Pancreas (tissue), 10 donors: ENCODE results near the gene TRIM34. TPM values are rescaled to one million over a fixed set of nuclear protein-coding genes. Genes with fewer than 3 reads are reported as not detected.

ENCODE experiments used
- ATAC-seq, 4 donors: fragments of 200-7000 bp; cut with Tn5 transposase; one replicate each; pipeline versions ENCODE4 v1.8.0 to v1.9.1; 2020; ENCODE audit warnings: mild to moderate bottlenecking in 4 of 4, moderate library complexity in 4 of 4
- DNase-seq, 6 donors: peaks; one replicate each; pipeline ENCODE4 v3.0.0-alpha.2; 2020
- FAIRE-seq: peaks from 2 replicates; lab custom pipeline; 2012; peaks lifted over from hg19 to GRCh38; lab: Jason Lieb, UNC
- H3K27ac ChIP-seq, 4 donors: fragments of 200-600 bp; sonication (generic); 1 replicate in 3 of 4; 2 replicates in 1 of 4; pipeline versions ENCODE4 v1.5.0 to v1.8.0; 2020
- H3K27me3 ChIP-seq, 4 donors: fragments of 200-600 bp; one replicate each; pipeline ENCODE4 v1.8.0; 2021
- H3K36me3 ChIP-seq, 3 donors: fragments of 200-600 bp; sonication (generic) in 1 of 3; one replicate each; pipeline versions ENCODE4 v1.5.0 to v1.8.0; 2020 to 2021
- H3K4me1 ChIP-seq, 3 donors: fragments of 200-600 bp; one replicate each; pipeline ENCODE4 v1.8.0; 2021
- H3K4me3 ChIP-seq, 4 donors: fragments of 200-600 bp; sonication (generic) in 2 of 4; one replicate each; pipeline versions ENCODE4 v1.5.0 to v1.8.0; 2020 to 2021
- H3K9me3 ChIP-seq, 4 donors: fragments of 200-600 bp; one replicate each; pipeline ENCODE4 v1.8.0; 2021
- WGBS, 2 donors: extraction: QIAGEN DNeasy Blood & Tissue Kit; methylation state at CpG; one replicate each; pipeline ENCODE4 v1.1.7; 2013; 5-methylcytosine and 5-hydroxymethylcytosine counted together
- intact Hi-C, 3 donors: fragments of 100-400 bp; cut with DNase I; formaldehyde crosslinking; loops; one replicate each; pipeline versions ENCODE4 v1.11.1 to v1.14.2; 2022
- polyA plus RNA-seq, 2 donors: library from polyadenylated mRNA; stranded (reverse); fragments of 200-250 nt; gene quantifications; one replicate each; pipeline ENCODE4 v1.2.3, GENCODE V29; 2013
- total RNA-seq, 6 donors: library from RNA; stranded (reverse); fragmentation: NEBNext Ultra II Directional in 4 of 6; extraction: Animal tissue kit (Norgen Biotek cat#: 25700) in 4 of 6; gene quantifications; one replicate each; pipeline versions ENCODE4 v1.2.1 to v1.2.4, GENCODE V29; 2021 to 2023
- TF ChIP-seq, protein P1 (sequence below), 4 donors: fragments of 200-600 bp; sonication (generic) in 3 of 4; IDR thresholded peaks; one replicate each; pipeline versions ENCODE4 v1.5.0 to v1.8.0; 2021; ENCODE audit warnings: antibody characterized with exemption in 4 of 4
- donor health status: healthy with polysubstance abuse.
- donor health status: DM: no; HTN: no; CAD: no; lungs with moderate emphysema.
- donor health status: DM: no; HTN: no; CAD: no.
- donor health status: control.
- donor health status: control.
- donor health status: Bipolar disorder and iron deficiency.
- donor health status: DM: yes; HTN: yes; CAD: no.
- donor health status: DM: no; HTN: no; CAD: no.
- donor health status: DM: no; HTN: no; CAD: no.
- donor health status: DM: yes; HTN: yes; CAD: no.

Gene TRIM34
- total and polyA plus RNA-seq, 8 donors: 0.54 to 5.6 (median 1.6) TPM

DNA sequence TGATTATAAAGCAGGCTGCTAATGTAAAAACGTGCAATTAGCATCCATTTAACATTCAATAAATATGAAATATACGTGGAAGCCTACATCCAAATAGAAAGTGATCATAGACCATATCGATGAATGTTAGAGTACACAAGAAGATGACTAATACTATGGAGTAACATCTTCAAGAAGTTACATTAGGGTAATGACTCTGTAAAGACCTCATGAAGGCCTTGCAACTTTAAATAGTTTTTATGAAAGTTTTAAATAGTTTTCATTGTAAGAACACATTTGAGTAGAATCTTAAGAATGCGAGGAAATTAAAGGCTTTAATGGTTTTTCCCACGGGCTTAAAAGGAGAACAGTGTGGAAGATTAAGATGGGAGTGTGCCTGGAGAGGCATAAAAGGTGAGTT, 1.4 kb downstream of the TRIM34 start:
- intact Hi-C loops: no loop called here
- FAIRE-seq (no peak), DNase-seq (no peak), ATAC-seq (no peak)
- Histone ChIP-seq H3K9me3 (no peaks in the 10 kb centered on the region), H3K27me3 (no peaks in the 10 kb centered on the region), H3K27ac (no peak overlapping the region), H3K4me3 (no peak overlapping the region), H3K4me1 (peaks cover 0 to 24% (median 0%) of the 10 kb centered on the region in 3 donors), H3K36me3 (no peaks in the 10 kb centered on the region)
- 69 to 72% methylated on average over 5 of the region's 5 CpGs for WGBS, 2 donors
- TF ChIP-seq, protein P1, sequence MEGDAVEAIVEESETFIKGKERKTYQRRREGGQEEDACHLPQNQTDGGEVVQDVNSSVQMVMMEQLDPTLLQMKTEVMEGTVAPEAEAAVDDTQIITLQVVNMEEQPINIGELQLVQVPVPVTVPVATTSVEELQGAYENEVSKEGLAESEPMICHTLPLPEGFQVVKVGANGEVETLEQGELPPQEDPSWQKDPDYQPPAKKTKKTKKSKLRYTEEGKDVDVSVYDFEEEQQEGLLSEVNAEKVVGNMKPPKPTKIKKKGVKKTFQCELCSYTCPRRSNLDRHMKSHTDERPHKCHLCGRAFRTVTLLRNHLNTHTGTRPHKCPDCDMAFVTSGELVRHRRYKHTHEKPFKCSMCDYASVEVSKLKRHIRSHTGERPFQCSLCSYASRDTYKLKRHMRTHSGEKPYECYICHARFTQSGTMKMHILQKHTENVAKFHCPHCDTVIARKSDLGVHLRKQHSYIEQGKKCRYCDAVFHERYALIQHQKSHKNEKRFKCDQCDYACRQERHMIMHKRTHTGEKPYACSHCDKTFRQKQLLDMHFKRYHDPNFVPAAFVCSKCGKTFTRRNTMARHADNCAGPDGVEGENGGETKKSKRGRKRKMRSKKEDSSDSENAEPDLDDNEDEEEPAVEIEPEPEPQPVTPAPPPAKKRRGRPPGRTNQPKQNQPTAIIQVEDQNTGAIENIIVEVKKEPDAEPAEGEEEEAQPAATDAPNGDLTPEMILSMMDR (IDR thresholded peaks at IDR 0.05): no peak

DNA sequence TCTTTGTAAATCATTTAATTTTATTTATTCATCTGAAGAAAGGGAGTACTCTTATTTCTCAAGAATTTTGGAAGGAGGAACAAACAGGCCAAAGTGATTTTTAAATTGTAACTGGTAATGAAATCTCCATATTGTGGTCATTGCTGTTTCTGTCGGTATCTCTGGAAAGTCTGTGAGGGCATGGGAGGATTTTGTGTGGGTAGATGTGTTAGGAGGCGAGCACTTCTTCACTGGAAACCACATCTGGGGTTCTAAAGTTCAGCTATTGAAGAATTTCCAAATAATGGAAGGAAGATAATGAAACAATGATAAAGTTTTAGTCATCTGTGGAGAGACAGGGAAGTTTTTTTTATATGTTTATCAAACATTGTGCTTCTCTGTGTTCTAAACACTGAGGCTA, 6.6 kb downstream of the TRIM34 start:
- FAIRE-seq (no peak), DNase-seq (no peak), ATAC-seq (no peak)
- Histone ChIP-seq H3K4me1 (no peaks in the 10 kb centered on the region), H3K27me3 (no peaks in the 10 kb centered on the region), H3K9me3 (no peaks in the 10 kb centered on the region), H3K4me3 (no peak overlapping the region), H3K36me3 (peaks cover 0 to 8% (median 0%) of the 10 kb centered on the region in 3 donors), H3K27ac (no peak overlapping the region)
- intact Hi-C loops: no loop called here
- 92 to 94% methylated on average over 2 of the region's 2 CpGs for WGBS, 2 donors
- TF ChIP-seq, protein P1 (IDR thresholded peaks at IDR 0.05): no peak

DNA sequence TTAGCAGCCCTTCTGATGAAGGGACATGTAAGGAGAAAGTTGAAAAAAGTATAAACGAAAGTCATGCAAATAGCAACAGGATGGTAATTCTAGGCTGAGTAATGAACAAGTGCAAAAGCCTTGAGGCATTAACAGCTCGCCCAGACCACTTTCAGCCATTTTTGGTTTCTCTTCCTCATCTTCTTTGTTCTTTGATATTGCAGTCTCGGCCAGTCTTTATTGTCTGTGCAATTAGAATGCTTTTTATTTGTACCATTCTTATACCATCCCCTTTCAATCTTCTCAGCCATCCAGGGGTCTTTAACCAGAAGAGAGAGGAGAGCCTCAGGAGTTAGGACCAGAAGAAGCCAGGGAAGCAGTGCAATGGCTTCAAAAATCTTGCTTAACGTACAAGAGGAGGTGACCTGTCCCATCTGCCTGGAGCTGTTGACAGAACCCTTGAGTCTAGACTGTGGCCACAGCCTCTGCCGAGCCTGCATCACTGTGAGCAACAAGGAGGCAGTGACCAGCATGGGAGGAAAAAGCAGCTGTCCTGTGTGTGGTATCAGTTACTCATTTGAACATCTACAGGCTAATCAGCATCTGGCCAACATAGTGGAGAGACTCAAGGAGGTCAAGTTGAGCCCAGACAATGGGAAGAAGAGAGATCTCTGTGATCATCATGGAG, 7.3 kb downstream of the TRIM34 start:
- TF ChIP-seq, protein P1 (IDR thresholded peaks at IDR 0.05): no peak
- Histone ChIP-seq H3K36me3 (peaks cover 0 to 9% (median 0%) of the 10 kb centered on the region in 3 donors), H3K4me3 (no peak overlapping the region), H3K9me3 (no peaks in the 10 kb centered on the region), H3K4me1 (no peaks in the 10 kb centered on the region), H3K27me3 (no peaks in the 10 kb centered on the region), H3K27ac (no peak overlapping the region)
- WGBS, 2 donors: 88 to 92% methylated on average over 5 of the region's 5 CpGs
- DNase-seq (no peak), FAIRE-seq (no peak), ATAC-seq (no peak)
- intact Hi-C loops: no loop called here

DNA sequence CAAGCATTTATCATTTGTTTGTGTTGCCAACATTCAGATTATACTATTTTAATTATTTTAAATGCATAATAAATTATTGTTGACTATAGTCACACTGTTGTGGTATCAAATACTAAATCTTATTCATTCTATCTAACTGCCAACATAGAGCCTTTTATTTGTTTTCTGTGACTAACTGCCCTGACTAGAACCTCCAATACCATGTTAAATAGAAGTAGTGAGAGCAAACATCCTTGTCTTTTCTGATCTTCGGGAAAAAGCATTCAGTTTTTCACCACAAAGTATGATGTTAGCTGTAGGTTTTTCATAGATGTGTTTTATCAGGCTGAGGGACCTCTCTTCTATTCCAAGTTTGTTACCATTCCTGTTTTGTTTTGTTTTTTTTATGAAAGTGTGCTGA, 15.2 kb downstream of the TRIM34 start:
- ATAC-seq (no peak), FAIRE-seq (no peak), DNase-seq (no peak)
- TF ChIP-seq, protein P1 (IDR thresholded peaks at IDR 0.05): no peak
- Histone ChIP-seq H3K9me3 (no peaks in the 10 kb centered on the region), H3K36me3 (peaks cover 0 to 5% (median 0%) of the 10 kb centered on the region in 3 donors), H3K27me3 (no peaks in the 10 kb centered on the region), H3K4me3 (no peak overlapping the region), H3K4me1 (no peaks in the 10 kb centered on the region), H3K27ac (no peak overlapping the region)
- WGBS, 2 donors: 60 to 63% methylated on average over 1 of the region's 1 CpG
- intact Hi-C loops: no loop called here

DNA sequence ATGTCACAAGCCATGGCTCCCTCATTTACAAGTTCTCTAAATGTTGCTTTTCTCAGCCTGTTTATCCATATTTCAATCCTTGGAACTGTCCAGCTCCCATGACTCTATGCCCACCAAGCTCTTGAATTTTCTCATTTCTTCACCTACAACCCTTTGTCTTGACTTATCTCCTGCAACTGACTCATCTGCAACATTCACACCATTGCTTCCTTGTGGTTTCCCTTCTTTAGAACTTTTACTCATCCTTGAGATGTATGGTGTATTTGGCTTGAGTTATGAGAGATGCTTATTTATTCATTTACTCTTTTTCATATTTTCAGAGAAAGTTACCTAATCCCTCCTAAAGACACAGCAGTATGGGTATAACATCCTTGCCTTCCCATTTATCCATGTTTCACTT, 18.8 kb downstream of the TRIM34 start:
- H3K27me3 ChIP-seq: no peaks in the 10 kb centered on the region
- H3K36me3 ChIP-seq: no peaks in the 10 kb centered on the region
- ATAC-seq (no peak), FAIRE-seq (no peak), DNase-seq (no peak)
- no peaks in the 10 kb centered on the region for H3K9me3 ChIP-seq
- intact Hi-C loops: no loop called here
- no peak overlapping the region for H3K27ac ChIP-seq
- no peaks in the 10 kb centered on the region for H3K4me1 ChIP-seq
- TF ChIP-seq, protein P1 (IDR thresholded peaks at IDR 0.05): no peak
- H3K4me3 ChIP-seq: no peak overlapping the region
